OCI-LY7 (cell line): Measurements from ENCODE around the gene CDHR5. TPM values are rescaled to one million over a fixed set of nuclear protein-coding genes. Genes with fewer than 3 reads are reported as not detected.

Experiments used
- BruUV-seq: library from RNA; stranded (reverse); fragments of 400-500 nt; replicated peaks from 2 replicates; lab custom pipeline; 2021; lab: Mats Ljungman, UMichigan
- CTCF ChIA-PET: fragments of 300-600 bp; sonication (Branson Sonifier 250); formaldehyde crosslinking; loops from one replicate; lab custom pipeline; 2022; ENCODE audit warnings: antibody characterized with exemption; ENCODE audit not compliant: unreplicated experiment; lab: Charles Lee
- POLR2A ChIA-PET: fragments of 300-600 bp; sonication (Branson Sonifier 250); formaldehyde crosslinking; loops from one replicate; lab custom pipeline; 2022; ENCODE audit warnings: antibody characterized with exemption; lab: Charles Lee
- DNase-seq: peaks from one replicate; pipeline ENCODE4 v3.0.0-alpha.2; 2015; ENCODE audit warnings: low spot score
- H2AFZ ChIP-seq: fragments of 200-600 bp; sonication (generic), shearing (Covaris generic); 2 replicates; pipeline ENCODE4 v1.6.1; 2014; ENCODE audit warnings: mild to moderate bottlenecking, antibody characterized with exemption, low read length, moderate library complexity
- H3K27ac ChIP-seq: fragments of 200-600 bp; sonication (generic); 2 replicates; pipeline ENCODE4 v1.5.1; 2014; ENCODE audit warnings: mixed run types, low read depth, mild to moderate bottlenecking, moderate library complexity, low read length, inconsistent platforms; ENCODE audit not compliant: poor library complexity, severe bottlenecking
- H3K36me3 ChIP-seq: fragments of 200-600 bp; sonication (generic); 2 replicates; pipeline ENCODE4 v1.6.1; 2014; ENCODE audit warnings: mild to moderate bottlenecking, antibody characterized with exemption, low read length, moderate library complexity, mixed read lengths; ENCODE audit not compliant: insufficient read depth
- H3K4me1 ChIP-seq: fragments of 200-600 bp; sonication (generic); 2 replicates; pipeline ENCODE4 v1.5.1; 2014; ENCODE audit warnings: mild to moderate bottlenecking, low read length; ENCODE audit not compliant: insufficient read depth, poor library complexity, severe bottlenecking
- H3K4me2 ChIP-seq: fragments of 200-600 bp; sonication (generic); 2 replicates; pipeline ENCODE4 v1.6.1; 2014; ENCODE audit warnings: mild to moderate bottlenecking, low read length
- H3K4me3 ChIP-seq: fragments of 200-600 bp; sonication (generic); 2 replicates; pipeline ENCODE4 v1.5.1; 2014; ENCODE audit warnings: mild to moderate bottlenecking, low read depth, low read length; ENCODE audit not compliant: poor library complexity, severe bottlenecking
- H3K79me2 ChIP-seq: fragments of 200-600 bp; sonication (generic); 2 replicates; pipeline ENCODE4 v1.6.1; 2016; ENCODE audit warnings: low read depth, mild to moderate bottlenecking, low read length, moderate library complexity, mixed read lengths; ENCODE audit not compliant: insufficient read depth
- H3K9me2 ChIP-seq: fragments of 200-600 bp; sonication (generic); 2 replicates; pipeline ENCODE4 v1.6.1; 2016; ENCODE audit warnings: mild to moderate bottlenecking, low read length, mixed read lengths; ENCODE audit not compliant: insufficient read depth
- H3K9me3 ChIP-seq: fragments of 200-600 bp; sonication (generic); 2 replicates; pipeline ENCODE4 v1.6.1; 2014; ENCODE audit warnings: mild to moderate bottlenecking, mixed run types, low read length, mixed read lengths
- H4K20me1 ChIP-seq: fragments of 200-600 bp; sonication (generic); 2 replicates; pipeline ENCODE4 v1.6.1; 2014; ENCODE audit warnings: mild to moderate bottlenecking, antibody characterized with exemption, low read length, moderate library complexity, mixed read lengths; ENCODE audit not compliant: insufficient read depth
- EZH2phosphoT487 ChIP-seq: fragments of 200-600 bp; sonication (generic); IDR thresholded peaks from 2 replicates; pipeline ENCODE4 v1.6.1; 2018; ENCODE audit warnings: low read depth, borderline replicate concordance, mild to moderate bottlenecking, mixed run types, antibody characterized with exemption, low read length, moderate library complexity, mixed read lengths
- intact Hi-C: fragments of 100-400 bp; cut with micrococcal nuclease; formaldehyde crosslinking; loops from one replicate; pipeline ENCODE4 v1.10.0; 2022; ENCODE audit not compliant: unreplicated experiment
- total RNA-seq, 2 experiments: library from RNA; depleted of rRNA in 1 of 2; stranded (reverse); fragments of >200 nt in 1 of 2; shearing (Covaris generic) in 1 of 2; gene quantifications; 2 replicates each; pipeline ENCODE4 v1.2.3, GENCODE V29; 2014 to 2022
- TF ChIP-seq, protein P1 (sequence below): fragments of 200-600 bp; sonication (generic); conservative IDR thresholded peaks from 2 replicates; pipeline ENCODE4 v1.5.1; 2014; ENCODE audit warnings: mild to moderate bottlenecking, antibody characterized with exemption, low read length, moderate library complexity, mixed read lengths

The CDHR5 gene
- total RNA-seq, 2 experiments from 2014 or later = not detected

DNA sequence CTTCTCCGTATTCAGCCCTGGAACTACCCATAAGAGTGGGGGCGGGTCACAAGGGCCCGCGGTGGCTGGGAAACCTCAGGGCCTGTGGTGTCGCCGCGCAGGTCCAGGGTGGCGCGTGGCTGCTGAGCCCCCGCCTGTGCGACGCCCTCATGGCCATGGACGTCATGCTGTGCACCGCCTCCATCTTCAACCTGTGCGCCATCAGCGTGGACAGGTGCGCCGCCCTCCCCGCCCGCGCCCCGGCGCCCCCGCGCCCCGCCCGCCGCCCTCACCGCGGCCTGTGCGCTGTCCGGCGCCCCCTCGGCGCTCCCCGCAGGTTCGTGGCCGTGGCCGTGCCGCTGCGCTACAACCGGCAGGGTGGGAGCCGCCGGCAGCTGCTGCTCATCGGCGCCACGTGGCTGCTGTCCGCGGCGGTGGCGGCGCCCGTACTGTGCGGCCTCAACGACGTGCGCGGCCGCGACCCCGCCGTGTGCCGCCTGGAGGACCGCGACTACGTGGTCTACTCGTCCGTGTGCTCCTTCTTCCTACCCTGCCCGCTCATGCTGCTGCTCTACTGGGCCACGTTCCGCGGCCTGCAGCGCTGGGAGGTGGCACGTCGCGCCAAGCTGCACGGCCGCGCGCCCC, 14.7 kb upstream of the CDHR5 start:
- Histone ChIP-seq H3K36me3 (peaks cover 21% of the 10 kb centered on the region; the same call in 1 of the 2 replicates), H2AFZ (no peak overlapping the region), H3K4me3 (no peak overlapping the region), H3K27ac (no peak overlapping the region), H3K4me2 (no peak overlapping the region), H3K79me2 (no peaks in the 10 kb centered on the region), H3K9me2 (no peaks in the 10 kb centered on the region), H3K9me3 (no peaks in the 10 kb centered on the region), H4K20me1 (no peaks in the 10 kb centered on the region), H3K4me1 (peaks cover 9% of the 10 kb centered on the region)
- POLR2A ChIA-PET = no interaction called here
- intact Hi-C loops = no loop called here
- no TSS peak for BruUV-seq
- CTCF ChIA-PET = no interaction called here
- TF ChIP-seq, protein P1, sequence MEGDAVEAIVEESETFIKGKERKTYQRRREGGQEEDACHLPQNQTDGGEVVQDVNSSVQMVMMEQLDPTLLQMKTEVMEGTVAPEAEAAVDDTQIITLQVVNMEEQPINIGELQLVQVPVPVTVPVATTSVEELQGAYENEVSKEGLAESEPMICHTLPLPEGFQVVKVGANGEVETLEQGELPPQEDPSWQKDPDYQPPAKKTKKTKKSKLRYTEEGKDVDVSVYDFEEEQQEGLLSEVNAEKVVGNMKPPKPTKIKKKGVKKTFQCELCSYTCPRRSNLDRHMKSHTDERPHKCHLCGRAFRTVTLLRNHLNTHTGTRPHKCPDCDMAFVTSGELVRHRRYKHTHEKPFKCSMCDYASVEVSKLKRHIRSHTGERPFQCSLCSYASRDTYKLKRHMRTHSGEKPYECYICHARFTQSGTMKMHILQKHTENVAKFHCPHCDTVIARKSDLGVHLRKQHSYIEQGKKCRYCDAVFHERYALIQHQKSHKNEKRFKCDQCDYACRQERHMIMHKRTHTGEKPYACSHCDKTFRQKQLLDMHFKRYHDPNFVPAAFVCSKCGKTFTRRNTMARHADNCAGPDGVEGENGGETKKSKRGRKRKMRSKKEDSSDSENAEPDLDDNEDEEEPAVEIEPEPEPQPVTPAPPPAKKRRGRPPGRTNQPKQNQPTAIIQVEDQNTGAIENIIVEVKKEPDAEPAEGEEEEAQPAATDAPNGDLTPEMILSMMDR = no peak
- TF ChIP-seq EZH2phosphoT487 = no peak
- DNase-seq = no peak

DNA sequence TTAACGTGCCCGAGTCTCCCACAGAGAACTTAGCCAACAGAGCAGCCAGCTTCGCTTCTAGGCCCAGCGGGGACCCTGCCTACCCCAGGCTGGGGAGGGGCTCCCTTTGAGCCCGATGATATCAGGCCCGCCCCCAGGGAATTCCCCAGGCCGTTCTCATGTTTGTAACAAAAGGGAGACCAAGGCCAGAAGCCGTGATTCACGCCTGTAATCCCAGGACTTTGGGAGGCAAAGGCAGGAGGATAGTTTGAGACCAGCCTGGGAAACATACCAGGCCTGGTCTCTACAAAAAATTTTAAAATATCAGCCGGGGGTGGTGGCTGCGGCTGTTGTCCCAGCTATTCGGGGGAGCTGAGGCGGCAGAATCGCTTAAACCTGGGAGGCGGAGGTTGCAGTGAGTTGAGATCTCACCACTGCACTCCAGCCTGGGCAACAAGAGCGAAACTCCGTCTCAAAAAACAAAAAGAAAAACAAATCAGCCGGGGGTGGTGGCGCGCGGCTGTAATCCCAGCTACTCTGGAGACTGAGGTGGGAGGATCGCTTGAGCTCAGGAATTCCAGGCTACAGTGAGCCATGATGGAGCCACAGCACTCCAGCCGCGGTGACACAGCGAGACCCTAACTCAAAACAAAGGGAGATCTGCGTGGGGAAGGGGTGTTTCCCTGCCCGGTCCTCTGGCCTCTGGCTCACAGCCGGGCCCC, 14.0 kb upstream of the CDHR5 start:
- CTCF ChIA-PET = no interaction called here
- H2AFZ ChIP-seq = no peak overlapping the region
- intact Hi-C loops = no loop called here
- H3K79me2 ChIP-seq = no peaks in the 10 kb centered on the region
- TF ChIP-seq, protein P1 = no peak
- no peak for TF ChIP-seq EZH2phosphoT487
- no peak for DNase-seq
- H3K9me3 ChIP-seq = no peaks in the 10 kb centered on the region
- no peak overlapping the region for H3K27ac ChIP-seq
- no peak overlapping the region for H3K4me2 ChIP-seq
- H3K36me3 ChIP-seq = peaks cover 15% of the 10 kb centered on the region; the same call in 1 of the 2 replicates
- no peak overlapping the region for H3K4me3 ChIP-seq
- H4K20me1 ChIP-seq = no peaks in the 10 kb centered on the region
- POLR2A ChIA-PET = no interaction called here
- no peaks in the 10 kb centered on the region for H3K9me2 ChIP-seq
- H3K4me1 ChIP-seq = peaks cover 9% of the 10 kb centered on the region
- no TSS peak for BruUV-seq
